ENCODE measurements around the gene HACD4. TPM values are rescaled to one million over a fixed set of nuclear protein-coding genes. Genes with fewer than 3 reads are reported as not detected.

HACD4 gene
- total and polyA plus RNA-seq, 9 of the 15 experiments (the other 6 are each of a cell fraction or from before 2014, with no cell fraction given) = 0.02 TPM; not detected in 8

DNA sequence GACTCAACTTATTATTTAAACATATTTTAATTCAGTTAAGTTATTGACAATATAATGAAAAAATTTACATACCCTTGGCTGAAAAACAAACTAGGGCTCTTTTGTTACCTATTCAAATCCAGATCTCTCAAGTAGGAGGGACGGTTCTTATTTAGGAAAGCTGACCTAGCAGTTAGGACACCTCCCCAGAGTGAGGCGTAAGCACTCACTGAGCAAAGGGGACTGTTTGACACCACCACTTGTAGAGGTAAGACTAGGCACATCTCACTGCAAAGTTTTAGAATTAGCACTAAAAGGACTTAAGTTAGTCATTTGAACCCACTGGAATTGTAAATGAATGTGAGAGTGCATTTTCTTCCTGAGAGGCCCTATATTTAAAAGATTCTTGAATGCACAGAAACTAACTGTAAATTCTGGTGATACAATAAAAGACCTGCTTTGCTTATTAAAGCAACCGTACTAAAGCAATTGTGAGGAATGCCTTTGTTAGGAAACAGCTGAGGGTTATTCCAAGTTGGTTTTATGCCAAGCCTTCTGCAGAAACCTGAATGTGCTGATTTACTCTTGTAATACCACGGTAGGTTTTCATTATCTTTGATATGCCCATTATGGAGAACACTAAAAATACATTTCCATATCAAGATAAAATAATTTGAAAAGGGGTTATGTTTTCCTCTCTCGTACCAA, 16.2 kb downstream of the HACD4 start (continued):
- TF ChIP-seq BCLAF1 (IDR thresholded peaks at IDR 0.05; ENCODE audit: borderline replicate concordance in 1 of 2, control insufficient read depth in 1 of 2, low read depth in 2 of 2, low read length in 1 of 2) (no peak), EWSR1 (IDR thresholded peaks at IDR 0.05; ENCODE audit: borderline replicate concordance, low read depth, partially characterized antibody) (no peak), TOE1 (IDR thresholded peaks at IDR 0.05; ENCODE audit: borderline replicate concordance) (no peak), TOE1 (CRISPR knock-in tag; IDR thresholded peaks at IDR 0.05; ENCODE audit: borderline replicate concordance, low read depth) (no peak), ZNF311 (CRISPR knock-in tag; IDR thresholded peaks at IDR 0.05) (no peak), MCM3 (IDR thresholded peaks at IDR 0.05) (no peak), BDP1 (IDR thresholded peaks at IDR 0.05; ENCODE audit: insufficient read depth, insufficient read length) (no peak), ZBTB34 (CRISPR knock-in tag; IDR thresholded peaks at IDR 0.05) (no peak)
